ENCODE data around the gene SUMO4.

- TF ChIP-seq CTCF (IDR thresholded peaks at IDR 0.05) (no peak), EZH2phosphoT487 (IDR thresholded peaks at IDR 0.05) (no peak)
These were observed 35.5 kb upstream of the SUMO4 start for GRCh38 chr6:149364557-149364956.

Measured in neural progenitor cell (in vitro differentiated cells).